22Rv1 (cell line): ENCODE results near the gene OMD.

Experiments
- H3K27ac ChIP-seq: fragments of 450-650 bp; 2 replicates; pipeline ENCODE4 v1.5.1; 2017
- CTCF ChIP-seq: fragments of 450-650 bp; IDR thresholded peaks from 2 replicates; pipeline ENCODE4 v1.5.1; 2017; ENCODE audit warnings: mild to moderate bottlenecking
- ZFX ChIP-seq: fragments of 450-650 bp; IDR thresholded peaks from 2 replicates; pipeline ENCODE4 v1.6.1; 2017; ENCODE audit warnings: antibody characterized with exemption, borderline replicate concordance

The OMD gene

GRCh38 chr9:92369075-92369474, 55.2 kb downstream of the OMD start:
- no peak overlapping the region for H3K27ac ChIP-seq
- no peak for TF ChIP-seq ZFX
- no peak for TF ChIP-seq CTCF
